GM12878 (cell line): ENCODE results near the gene SHANK3. TPM values are rescaled to one million over a fixed set of nuclear protein-coding genes. Genes with fewer than 3 reads are reported as not detected.

Experiments used
- ATAC-seq: fragments of 200-7000 bp; cut with Tn5 transposase; 3 replicates; pipeline ENCODE4 v1.9.1; 2020; ENCODE audit warnings: mild to moderate bottlenecking, moderate library complexity
- BruUV-seq: library from RNA; stranded (reverse); fragments of 400-500 nt; replicated peaks from 2 replicates; lab custom pipeline; 2021; lab: Mats Ljungman, UMichigan
- CTCF ChIA-PET: fragments of 300-600 bp; sonication (Branson Sonifier 250); formaldehyde crosslinking; extraction: SDS; loops from one replicate; lab custom pipeline; 2021; ENCODE audit warnings: inconsistent platforms; lab: Yijun Ruan, JAX
- POLR2A ChIA-PET: fragments of 350-600 bp; formaldehyde crosslinking; extraction: SDS; loops from one replicate; lab custom pipeline; 2021; ENCODE audit warnings: inconsistent platforms; lab: Charles Lee
- RAD21 ChIA-PET: fragments of 300-600 bp; sonication (Branson Sonifier 250); formaldehyde crosslinking; loops from one replicate; lab custom pipeline; 2023; ENCODE audit warnings: antibody characterized with exemption; ENCODE audit not compliant: unreplicated experiment; lab: Charles Lee
- SMC1A ChIA-PET: fragments of 300-600 bp; sonication (Branson Sonifier 250); formaldehyde crosslinking; loops from one replicate; lab custom pipeline; 2023; ENCODE audit not compliant: unreplicated experiment, uncharacterized antibody; lab: Charles Lee
- DNase-seq: peaks from one replicate; pipeline ENCODE4 v3.0.0-alpha.2; 2011; ENCODE audit warnings: low read depth, low spot score
- FAIRE-seq: peaks from 3 replicates; lab custom pipeline; 2011; peaks lifted over from hg19 to GRCh38; lab: Jason Lieb, UNC
- H2AFZ ChIP-seq: 2 replicates; pipeline ENCODE4 v1.6.0; 2011; ENCODE audit warnings: low read depth, low read length, control low read depth; ENCODE audit not compliant: control insufficient read depth
- H3K27ac ChIP-seq: 2 replicates; pipeline ENCODE4 v1.5.1; 2011; ENCODE audit warnings: control low read depth; ENCODE audit not compliant: control insufficient read depth, insufficient read depth
- H3K27me3 ChIP-seq, 2 experiments: replicated peaks in 1 of 2; 2 replicates each; pipeline versions ENCODE4 v1.6.0 to v1.6.1; 2011; ENCODE audit warnings: low read length in 1 of 2; ENCODE audit not compliant: control insufficient read depth in 2 of 2, insufficient read depth in 2 of 2
- H3K36me3 ChIP-seq, 2 experiments: 2 replicates each; pipeline ENCODE4 v1.5.1; 2011; ENCODE audit warnings: low read length in 1 of 2; ENCODE audit not compliant: control insufficient read depth in 2 of 2, insufficient read depth in 2 of 2
- H3K4me1 ChIP-seq: 2 replicates; pipeline ENCODE4 v1.6.1; 2011; ENCODE audit warnings: mild to moderate bottlenecking, low read length, moderate library complexity, mixed read lengths; ENCODE audit not compliant: control insufficient read depth, insufficient read depth
- H3K4me2 ChIP-seq: 2 replicates; pipeline ENCODE4 v1.6.0; 2011; ENCODE audit warnings: control low read depth; ENCODE audit not compliant: control insufficient read depth, insufficient read depth
- H3K4me3 ChIP-seq: fragments of 200-600 bp; sonication (generic); 2 replicates; pipeline ENCODE4 v1.5.1; 2016
- H3K79me2 ChIP-seq: 2 replicates; pipeline ENCODE4 v1.6.0; 2011; ENCODE audit warnings: low read length; ENCODE audit not compliant: control insufficient read depth, insufficient read depth
- H3K9ac ChIP-seq: 2 replicates; pipeline ENCODE4 v1.8.0; 2011; ENCODE audit warnings: low read length, control low read depth, mixed read lengths; ENCODE audit not compliant: control insufficient read depth, insufficient read depth
- H3K9me3 ChIP-seq: replicated peaks from 3 replicates; pipeline ENCODE4 v1.5.1; 2011; ENCODE audit warnings: mild to moderate bottlenecking, low read length; ENCODE audit not compliant: control insufficient read depth, insufficient read depth
- H4K20me1 ChIP-seq: 2 replicates; pipeline ENCODE4 v1.6.0; 2011; ENCODE audit not compliant: control insufficient read depth, insufficient read depth
- E2F8 ChIP-seq: fragments of 450-650 bp; IDR thresholded peaks from 2 replicates; pipeline ENCODE4 v1.6.1; 2018; ENCODE audit warnings: mild to moderate bottlenecking, low read depth, moderate library complexity; ENCODE audit not compliant: partially characterized antibody
- HCFC1 ChIP-seq: fragments of 150-350 bp; IDR thresholded peaks from 2 replicates; pipeline ENCODE4 v1.6.1; 2014; ENCODE audit warnings: low read length
- PML ChIP-seq: IDR thresholded peaks from 2 replicates; pipeline ENCODE4 v1.6.1; 2012; ENCODE audit warnings: low read length, inconsistent platforms
- POLR2AphosphoS2 ChIP-seq: IDR thresholded peaks from 2 replicates; pipeline ENCODE4 v1.6.1; 2011; ENCODE audit warnings: low read depth, mild to moderate bottlenecking, low read length, improper control_type of control experiment, moderate library complexity
- TBL1XR1 ChIP-seq: IDR thresholded peaks from 2 replicates; pipeline ENCODE4 v1.6.1; 2012; ENCODE audit warnings: low read depth, low read length, improper control_type of control experiment
- WRNIP1 ChIP-seq: IDR thresholded peaks from 2 replicates; pipeline ENCODE4 v1.6.1; 2011; ENCODE audit warnings: low read depth, low read length, improper control_type of control experiment, borderline replicate concordance
- WGBS: methylation state at CpG from one replicate; pipeline ENCODE4 v1.1.6; 2016; ENCODE audit warnings: low lambda C conversion rate; ENCODE audit not compliant: insufficient replicate concordance, insufficient coverage; ENCODE audit errors: missing lambda C conversion rate; 5-methylcytosine and 5-hydroxymethylcytosine counted together
- in situ Hi-C: fragments of 300-500 bp; cut with MboI; formaldehyde crosslinking; loops from 9 replicates; pipeline ENCODE4 v1.14.3; 2018; ENCODE audit warnings: mixed read lengths
- intact Hi-C: fragments of 100-400 bp; cut with micrococcal nuclease; formaldehyde crosslinking; loops from one replicate; pipeline ENCODE4 v1.14.2; 2022; ENCODE audit not compliant: unreplicated experiment
- polyA plus RNA-seq, 11 experiments: library from polyadenylated mRNA; depleted of rRNA in 4 of 11; unstranded in 6 of 11; stranded (reverse) in 5 of 11; fragments of >200 nt; fragmentation: Nextera tagmentation in 4 of 11; fragmentation: Illumina TruSeq in 1 of 11; extraction: Ambion mirVana in 4 of 11; extraction: Trizol in 1 of 11; gene quantifications; 1 replicate in 1 of 11; 2 replicates in 10 of 11; pipeline versions ENCODE4 v1.2.1 to v1.2.3, GENCODE V29; 2011 to 2016; ENCODE audit warnings: inconsistent platforms in 2 of 11, missing spikeins in 2 of 11, low read depth in 1 of 11
- total RNA-seq, 4 experiments: library from RNA; depleted of rRNA in 3 of 4; stranded (reverse); fragments of >200 nt in 3 of 4; fragmentation: Illumina TruSeq in 1 of 4; extraction: Trizol in 1 of 4; gene quantifications; 2 replicates each; pipeline versions ENCODE4 v1.2.1 to v1.2.3, GENCODE V29; 2013 to 2021
- TF ChIP-seq, protein P1 (sequence below): fragments of 450-650 bp; IDR thresholded peaks from 2 replicates; pipeline ENCODE4 v1.6.1; 2017; ENCODE audit warnings: mild to moderate bottlenecking, low read depth, inconsistent platforms; ENCODE audit not compliant: poor library complexity, severe bottlenecking
- TF ChIP-seq, protein P2 (sequence below): IDR thresholded peaks from 2 replicates; pipeline ENCODE4 v1.6.1; 2012; ENCODE audit warnings: low read depth, low read length, improper control_type of control experiment
- TF ChIP-seq, protein P3 (sequence below), 3 experiments: IDR thresholded peaks in 2 of 3; conservative IDR thresholded peaks in 1 of 3; 2 replicates each; pipeline ENCODE4 v1.5.1; 2011; ENCODE audit warnings: low read depth in 3 of 3, low read length in 3 of 3, mild to moderate bottlenecking in 3 of 3, control low read depth in 2 of 3, moderate library complexity in 2 of 3, inconsistent platforms in 1 of 3, mixed read lengths in 1 of 3; ENCODE audit not compliant: control insufficient read depth in 2 of 3, insufficient read depth in 1 of 3; ENCODE audit errors: extremely low read depth in 1 of 3

Gene SHANK3
- total and polyA plus RNA-seq, 10 of the 15 experiments (the other 5 are each of a cell fraction or from before 2014, with no cell fraction given), result under 0.01 to 0.10 (median 0.05) TPM; not detected in 6

GRCh38 chr22:50677493-50678217, 5.0 kb downstream of the SHANK3 start (continued):
- TF ChIP-seq E2F8 (no peak), TBL1XR1 (no peak), WRNIP1 (no peak), POLR2AphosphoS2 (no peak), HCFC1 (no peak)
- TF ChIP-seq, protein P1, sequence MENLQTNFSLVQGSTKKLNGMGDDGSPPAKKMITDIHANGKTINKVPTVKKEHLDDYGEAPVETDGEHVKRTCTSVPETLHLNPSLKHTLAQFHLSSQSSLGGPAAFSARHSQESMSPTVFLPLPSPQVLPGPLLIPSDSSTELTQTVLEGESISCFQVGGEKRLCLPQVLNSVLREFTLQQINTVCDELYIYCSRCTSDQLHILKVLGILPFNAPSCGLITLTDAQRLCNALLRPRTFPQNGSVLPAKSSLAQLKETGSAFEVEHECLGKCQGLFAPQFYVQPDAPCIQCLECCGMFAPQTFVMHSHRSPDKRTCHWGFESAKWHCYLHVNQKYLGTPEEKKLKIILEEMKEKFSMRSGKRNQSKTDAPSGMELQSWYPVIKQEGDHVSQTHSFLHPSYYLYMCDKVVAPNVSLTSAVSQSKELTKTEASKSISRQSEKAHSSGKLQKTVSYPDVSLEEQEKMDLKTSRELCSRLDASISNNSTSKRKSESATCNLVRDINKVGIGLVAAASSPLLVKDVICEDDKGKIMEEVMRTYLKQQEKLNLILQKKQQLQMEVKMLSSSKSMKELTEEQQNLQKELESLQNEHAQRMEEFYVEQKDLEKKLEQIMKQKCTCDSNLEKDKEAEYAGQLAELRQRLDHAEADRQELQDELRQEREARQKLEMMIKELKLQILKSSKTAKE, result no peak

DNA sequence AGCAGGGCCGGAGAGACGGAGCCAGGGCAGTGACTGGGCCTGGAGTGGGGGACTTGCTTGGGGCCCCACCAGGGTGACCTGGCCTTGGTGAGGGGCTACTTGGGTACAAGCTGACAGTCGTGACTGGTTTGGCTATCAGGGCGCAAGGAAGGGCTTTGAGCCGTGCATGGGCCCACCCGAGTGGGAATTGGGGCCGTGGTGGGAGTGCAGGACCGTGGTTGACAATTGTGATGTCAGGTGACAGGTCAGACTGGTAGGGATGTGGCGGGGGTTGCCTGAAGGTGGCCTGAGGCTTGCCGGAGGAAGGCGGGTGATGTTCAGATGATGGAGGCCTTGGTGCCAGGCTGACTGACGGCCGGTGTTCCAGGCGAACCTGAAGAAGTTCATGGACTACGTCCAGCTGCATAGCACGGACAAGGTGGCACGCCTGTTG, 5.6 kb downstream of the SHANK3 start:
- FAIRE-seq, result no peak

More for the DNA sequence above, 5.6 kb downstream of the SHANK3 start:
- no TSS peak for BruUV-seq
- in situ Hi-C loops (no loop called here), intact Hi-C loops (no loop called here)
- no peaks in the 10 kb centered on the region for H3K4me1 ChIP-seq
- 68% methylated on average over 15 of the region's 17 CpGs for WGBS
- DNase-seq, result no peak
- no peaks in the 10 kb centered on the region for H3K36me3 ChIP-seq
- ATAC-seq, result no peak
- ChIA-PET RAD21 (no interaction called here), CTCF (no interaction called here), POLR2A (no interaction called here), SMC1A (no interaction called here)
- H3K4me3 ChIP-seq, result no peak overlapping the region
- no peak overlapping the region for H3K27ac ChIP-seq
- H2AFZ ChIP-seq, result no peak overlapping the region
- H3K27me3 ChIP-seq, result peaks cover 5 to 12% of the 10 kb centered on the region in 2 experiments
- no peaks in the 10 kb centered on the region; the same call in 2 of the 3 replicates for H3K9me3 ChIP-seq
- H4K20me1 ChIP-seq, result no peaks in the 10 kb centered on the region
- TF ChIP-seq PML, result no peak
- TF ChIP-seq, protein P2, sequence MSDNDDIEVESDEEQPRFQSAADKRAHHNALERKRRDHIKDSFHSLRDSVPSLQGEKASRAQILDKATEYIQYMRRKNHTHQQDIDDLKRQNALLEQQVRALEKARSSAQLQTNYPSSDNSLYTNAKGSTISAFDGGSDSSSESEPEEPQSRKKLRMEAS, result no peak
- TF ChIP-seq, protein P3, sequence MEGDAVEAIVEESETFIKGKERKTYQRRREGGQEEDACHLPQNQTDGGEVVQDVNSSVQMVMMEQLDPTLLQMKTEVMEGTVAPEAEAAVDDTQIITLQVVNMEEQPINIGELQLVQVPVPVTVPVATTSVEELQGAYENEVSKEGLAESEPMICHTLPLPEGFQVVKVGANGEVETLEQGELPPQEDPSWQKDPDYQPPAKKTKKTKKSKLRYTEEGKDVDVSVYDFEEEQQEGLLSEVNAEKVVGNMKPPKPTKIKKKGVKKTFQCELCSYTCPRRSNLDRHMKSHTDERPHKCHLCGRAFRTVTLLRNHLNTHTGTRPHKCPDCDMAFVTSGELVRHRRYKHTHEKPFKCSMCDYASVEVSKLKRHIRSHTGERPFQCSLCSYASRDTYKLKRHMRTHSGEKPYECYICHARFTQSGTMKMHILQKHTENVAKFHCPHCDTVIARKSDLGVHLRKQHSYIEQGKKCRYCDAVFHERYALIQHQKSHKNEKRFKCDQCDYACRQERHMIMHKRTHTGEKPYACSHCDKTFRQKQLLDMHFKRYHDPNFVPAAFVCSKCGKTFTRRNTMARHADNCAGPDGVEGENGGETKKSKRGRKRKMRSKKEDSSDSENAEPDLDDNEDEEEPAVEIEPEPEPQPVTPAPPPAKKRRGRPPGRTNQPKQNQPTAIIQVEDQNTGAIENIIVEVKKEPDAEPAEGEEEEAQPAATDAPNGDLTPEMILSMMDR (IDR thresholded peaks at IDR 0.05 in 2 of 3, conservative IDR thresholded peaks at IDR 0.05 in 1 of 3; ENCODE audit: control insufficient read depth in 2 of 3, extremely low read depth in 1 of 3, insufficient read depth in 1 of 3, low read depth in 3 of 3, low read length in 3 of 3), result no peak
- H3K4me2 ChIP-seq, result no peak overlapping the region
- no peak overlapping the region for H3K9ac ChIP-seq
- H3K79me2 ChIP-seq, result no peaks in the 10 kb centered on the region
